GM23248 (cell line): Measurements from ENCODE around the gene CKM. TPM values are rescaled to one million over a fixed set of nuclear protein-coding genes. Genes with fewer than 3 reads are reported as not detected.

Source experiments
- DNase-seq: peaks from one replicate; pipeline ENCODE4 v3.0.0-alpha.2; 2015
- H2AFZ ChIP-seq: fragments of 200-600 bp; sonication (generic); 2 replicates; pipeline ENCODE4 v1.6.1; 2016; ENCODE audit warnings: antibody characterized with exemption
- H3F3A ChIP-seq: fragments of 200-600 bp; sonication (generic); 2 replicates; pipeline ENCODE4 v1.6.1; 2016; ENCODE audit warnings: mild to moderate bottlenecking, antibody characterized with exemption, mixed run types; ENCODE audit not compliant: insufficient read depth
- H3K27ac ChIP-seq: fragments of 200-600 bp; sonication (generic); 2 replicates; pipeline ENCODE4 v1.5.1; 2016; ENCODE audit warnings: mild to moderate bottlenecking
- H3K27me3 ChIP-seq: fragments of 200-600 bp; sonication (generic); replicated peaks from 2 replicates; pipeline ENCODE4 v1.6.1; 2016; ENCODE audit warnings: mild to moderate bottlenecking; ENCODE audit not compliant: insufficient read depth
- H3K36me3 ChIP-seq: fragments of 200-600 bp; sonication (generic); 2 replicates; pipeline ENCODE4 v1.6.1; 2016; ENCODE audit warnings: low read depth, mild to moderate bottlenecking
- H3K4me1 ChIP-seq: fragments of 200-600 bp; sonication (generic); 2 replicates; pipeline ENCODE4 v1.6.1; 2016; ENCODE audit warnings: mild to moderate bottlenecking; ENCODE audit not compliant: insufficient read depth
- H3K4me2 ChIP-seq: fragments of 200-600 bp; sonication (generic); one replicate; pipeline ENCODE4 v1.6.1; 2016; ENCODE audit warnings: mild to moderate bottlenecking; ENCODE audit not compliant: unreplicated experiment
- H3K4me3 ChIP-seq: fragments of 200-600 bp; sonication (generic); 2 replicates; pipeline ENCODE4 v1.5.1; 2016; ENCODE audit warnings: mild to moderate bottlenecking
- H3K79me2 ChIP-seq: fragments of 200-600 bp; sonication (generic); 2 replicates; pipeline ENCODE4 v1.6.1; 2016; ENCODE audit warnings: mild to moderate bottlenecking; ENCODE audit not compliant: insufficient read depth
- H3K9ac ChIP-seq: fragments of 200-600 bp; sonication (generic); 2 replicates; pipeline ENCODE4 v1.6.1; 2016; ENCODE audit warnings: mild to moderate bottlenecking
- H3K9me2 ChIP-seq: fragments of 200-600 bp; sonication (generic); 2 replicates; pipeline ENCODE4 v1.6.1; 2016; ENCODE audit warnings: mixed run types, mild to moderate bottlenecking, moderate library complexity; ENCODE audit not compliant: insufficient read depth
- H3K9me3 ChIP-seq: fragments of 200-600 bp; sonication (generic); one replicate; pipeline ENCODE4 v1.6.1; 2017; ENCODE audit warnings: low read depth
- H4K20me1 ChIP-seq: fragments of 200-600 bp; sonication (generic); 2 replicates; pipeline ENCODE4 v1.6.0; 2016; ENCODE audit not compliant: insufficient read depth
- EZH2 ChIP-seq: fragments of 200-600 bp; sonication (generic); IDR thresholded peaks from 2 replicates; pipeline ENCODE4 v1.6.1; 2018; ENCODE audit warnings: antibody characterized with exemption, mild to moderate bottlenecking; ENCODE audit not compliant: insufficient read depth, poor library complexity, severe bottlenecking
- EZH2phosphoT487 ChIP-seq: fragments of 200-600 bp; sonication (generic); IDR thresholded peaks from 2 replicates; pipeline ENCODE4 v1.6.1; 2018; ENCODE audit warnings: antibody characterized with exemption, moderate library complexity, mild to moderate bottlenecking, low read depth; ENCODE audit not compliant: insufficient read depth
- WGBS, 2 experiments: methylation state at CpG; one replicate each; pipeline ENCODE4 v1.1.6; 2015 to 2017; ENCODE audit warnings: low lambda C conversion rate in 2 of 2, low coverage in 1 of 2; ENCODE audit errors: missing lambda C conversion rate in 2 of 2; 5-methylcytosine and 5-hydroxymethylcytosine counted together
- in situ Hi-C: fragments of 300-500 bp; cut with MboI; formaldehyde crosslinking; loops from 2 replicates; pipeline ENCODE4 v1.15.0; 2020
- polyA plus RNA-seq: library from polyadenylated mRNA; unstranded; fragments of >200 nt; fragmentation: Nextera tagmentation; extraction: Ambion mirVana; gene quantifications from 2 replicates; pipeline ENCODE4 v1.2.1, GENCODE V29; 2016
- total RNA-seq: library from RNA; depleted of rRNA; stranded (reverse); fragments of >200 nt; shearing (Covaris generic); gene quantifications from 2 replicates; pipeline ENCODE4 v1.2.3, GENCODE V29; 2014; rRNA removed

Gene CKM
- total and polyA plus RNA-seq, 2 experiments from 2014 or later: not detected

- WGBS, 2 experiments: 79 to 82% methylated on average over 6 of the region's 6 CpGs
- no peaks in the 10 kb centered on the region for H3K27me3 ChIP-seq
- in situ Hi-C loops: no loop called here
- no peaks in the 10 kb centered on the region for H4K20me1 ChIP-seq
- no peaks in the 10 kb centered on the region for H3K9me2 ChIP-seq
- TF ChIP-seq EZH2phosphoT487 (no peak), EZH2 (no peak)
- H3K4me2 ChIP-seq: no peak overlapping the region
- DNase-seq: no peak
- no peaks in the 10 kb centered on the region for H3F3A ChIP-seq
- no peak overlapping the region for H3K4me3 ChIP-seq
- peaks cover 21% of the 10 kb centered on the region for H3K79me2 ChIP-seq
- no peak overlapping the region for H3K27ac ChIP-seq
- no peak overlapping the region for H3K9ac ChIP-seq
- no peaks in the 10 kb centered on the region for H3K9me3 ChIP-seq
- H3K36me3 ChIP-seq: no peaks in the 10 kb centered on the region; the same call in 1 of the 2 replicates
- no peaks in the 10 kb centered on the region for H3K4me1 ChIP-seq
- no peak overlapping the region for H2AFZ ChIP-seq
Observed at GRCh38 chr19:45262570-45262969, 60.1 kb downstream of the CKM start.

- in situ Hi-C loops: no loop called here
- Histone ChIP-seq H3K79me2 (peaks cover 58% of the 10 kb centered on the region), H3K9me2 (no peaks in the 10 kb centered on the region), H3K4me1 (no peaks in the 10 kb centered on the region), H3K9me3 (no peaks in the 10 kb centered on the region), H3K4me3 (no peak overlapping the region), H3K4me2 (no peak overlapping the region), H3K27me3 (no peaks in the 10 kb centered on the region), H3K36me3 (no peaks in the 10 kb centered on the region), H3K27ac (no peak overlapping the region), H3K9ac (no peak overlapping the region), H4K20me1 (peaks cover 3% of the 10 kb centered on the region; the same call in 1 of the 2 replicates), H3F3A (no peaks in the 10 kb centered on the region), H2AFZ (no peak overlapping the region)
- TF ChIP-seq EZH2 (no peak), EZH2phosphoT487 (no peak)
- no peak for DNase-seq
- WGBS, 2 experiments: 93% methylated on average over 19 of the region's 19 CpGs
Observed at GRCh38 chr19:45258862-45259261, 63.8 kb downstream of the CKM start.

GRCh38 chr19:45256836-45257235, 65.8 kb downstream of the CKM start:
- TF ChIP-seq EZH2phosphoT487 (no peak), EZH2 (no peak)
- Histone ChIP-seq H3K79me2 (peaks cover 78% of the 10 kb centered on the region), H3K4me2 (no peak overlapping the region), H2AFZ (no peak overlapping the region), H3F3A (no peaks in the 10 kb centered on the region), H3K4me3 (no peak overlapping the region), H3K9ac (no peak overlapping the region), H3K27ac (no peak overlapping the region), H3K36me3 (no peaks in the 10 kb centered on the region), H3K9me2 (no peaks in the 10 kb centered on the region), H3K27me3 (no peaks in the 10 kb centered on the region), H4K20me1 (peaks cover 3% of the 10 kb centered on the region; the same call in 1 of the 2 replicates), H3K9me3 (no peaks in the 10 kb centered on the region), H3K4me1 (peaks cover 16% of the 10 kb centered on the region)
- no peak for DNase-seq
- 86 to 91% methylated on average over 4 of the region's 4 CpGs for WGBS, 2 experiments
- in situ Hi-C loops: no loop called here

Other genes with a start within 250 kb of the CKM start
- gene ZNF296, start 246.4 kb downstream of the CKM start, total RNA-seq: 0.25 TPM in 1 of 2 replicates, not detected in the other
- gene ZNF296, start 246.4 kb downstream of the CKM start, polyA plus RNA-seq: 0.15 TPM in 1 of 2 replicates, not detected in the other
- 22.5 and 25.3 TPM in 2 replicates for gene GEMIN7, start 243.6 kb downstream of the CKM start, total RNA-seq
- 48.4 and 49.7 TPM in 2 replicates for gene GEMIN7, start 243.6 kb downstream of the CKM start, polyA plus RNA-seq
- gene PPP1R37, start 229.7 kb downstream of the CKM start, total RNA-seq: 39.2 and 43.8 TPM in 2 replicates
- gene PPP1R37, start 229.7 kb downstream of the CKM start, polyA plus RNA-seq: 1.6 and 1.9 TPM in 2 replicates
- gene NKPD1, start 161.9 kb downstream of the CKM start, total RNA-seq: 0.11 and 0.25 TPM in 2 replicates
- gene NKPD1, start 161.9 kb downstream of the CKM start, polyA plus RNA-seq: not detected in 2 replicates
- gene TRAPPC6A, start 144.6 kb downstream of the CKM start, total RNA-seq: 0.89 and 11.2 TPM in 2 replicates
- gene TRAPPC6A, start 144.6 kb downstream of the CKM start, polyA plus RNA-seq: 16.9 and 18.8 TPM in 2 replicates
- gene BLOC1S3, start 144.1 kb downstream of the CKM start, total RNA-seq: 4.3 and 9.0 TPM in 2 replicates
- gene BLOC1S3, start 144.1 kb downstream of the CKM start, polyA plus RNA-seq: 7.2 and 8.9 TPM in 2 replicates
- gene EXOC3L2, start 77.5 kb downstream of the CKM start, total RNA-seq: 0.38 TPM in 1 of 2 replicates, not detected in the other
- 0.06 TPM in 1 of 2 replicates, not detected in the other for gene EXOC3L2, start 77.5 kb downstream of the CKM start, polyA plus RNA-seq
- 10.2 and 11.6 TPM in 2 replicates for gene MARK4, start 71.6 kb downstream of the CKM start, total RNA-seq
- 4.0 and 4.9 TPM in 2 replicates for gene MARK4, start 71.6 kb downstream of the CKM start, polyA plus RNA-seq
- gene KLC3, start 17.9 kb upstream of the CKM start, total RNA-seq: not detected in 2 replicates
- not detected in 2 replicates for gene KLC3, start 17.9 kb upstream of the CKM start, polyA plus RNA-seq
- 29.8 and 32.3 TPM in 2 replicates for gene ERCC2, start 47.7 kb upstream of the CKM start, total RNA-seq
- 13.7 TPM in 2 replicates for gene ERCC2, start 47.7 kb upstream of the CKM start, polyA plus RNA-seq
- gene PPP1R13L, start 82.2 kb upstream of the CKM start, total RNA-seq: 3.9 and 36.5 TPM in 2 replicates
- gene PPP1R13L, start 82.2 kb upstream of the CKM start, polyA plus RNA-seq: 6.2 and 6.4 TPM in 2 replicates
- 3.9 and 8.8 TPM in 2 replicates for gene POLR1G, start 83.8 kb upstream of the CKM start, total RNA-seq
- 7.2 and 10.8 TPM in 2 replicates for gene POLR1G, start 83.8 kb upstream of the CKM start, polyA plus RNA-seq
- 63.0 and 79.8 TPM in 2 replicates for gene ERCC1, start 101.0 kb upstream of the CKM start, total RNA-seq
- gene ERCC1, start 101.0 kb upstream of the CKM start, polyA plus RNA-seq: 89.0 and 90.9 TPM in 2 replicates
- 11.9 and 16.1 TPM in 2 replicates for gene FOSB, start 145.1 kb upstream of the CKM start, total RNA-seq
- 4.8 and 8.3 TPM in 2 replicates for gene FOSB, start 145.1 kb upstream of the CKM start, polyA plus RNA-seq
- gene RTN2, start 174.2 kb upstream of the CKM start, total RNA-seq: 14.8 and 19.6 TPM in 2 replicates
- gene RTN2, start 174.2 kb upstream of the CKM start, polyA plus RNA-seq: 7.8 and 8.2 TPM in 2 replicates
- gene PPM1N, start 175.6 kb upstream of the CKM start, total RNA-seq: 0.32 TPM in 1 of 2 replicates, not detected in the other
- 0.33 and 0.63 TPM in 2 replicates for gene PPM1N, start 175.6 kb upstream of the CKM start, polyA plus RNA-seq
- 108 and 135 TPM in 2 replicates for gene VASP, start 184.6 kb upstream of the CKM start, total RNA-seq
- gene VASP, start 184.6 kb upstream of the CKM start, polyA plus RNA-seq: 31.9 and 32.6 TPM in 2 replicates